Neural progenitor cell (in vitro differentiated cells): ENCODE measurements around the gene MYO1B. TPM values are rescaled to one million over a fixed set of nuclear protein-coding genes. Genes with fewer than 3 reads are reported as not detected.

Source experiments
- DNase-seq: peaks from one replicate; pipeline ENCODE4 v3.0.0-alpha.2; 2016; ENCODE audit warnings: low spot score
- H2AFZ ChIP-seq: fragments of 200-600 bp; sonication (generic); replicated peaks from 2 replicates; pipeline ENCODE4 v1.6.1; 2016; ENCODE audit warnings: antibody characterized with exemption
- H3F3A ChIP-seq: fragments of 200-600 bp; sonication (generic); 2 replicates; pipeline ENCODE4 v1.6.1; 2016; ENCODE audit warnings: antibody characterized with exemption, low read depth
- H3K27ac ChIP-seq: fragments of 200-600 bp; sonication (generic); 2 replicates; pipeline ENCODE4 v1.5.1; 2016; ENCODE audit warnings: mild to moderate bottlenecking
- H3K27me3 ChIP-seq: fragments of 200-600 bp; sonication (generic); 2 replicates; pipeline ENCODE4 v1.6.1; 2016; ENCODE audit warnings: mild to moderate bottlenecking, moderate library complexity
- H3K36me3 ChIP-seq: fragments of 200-600 bp; sonication (generic); 2 replicates; pipeline ENCODE4 v1.5.1; 2016
- H3K4me1 ChIP-seq: fragments of 200-600 bp; sonication (generic); 2 replicates; pipeline ENCODE4 v1.6.1; 2016; ENCODE audit warnings: mixed run types
- H3K4me2 ChIP-seq: fragments of 200-600 bp; sonication (generic); 2 replicates; pipeline ENCODE4 v1.6.1; 2016
- H3K4me3 ChIP-seq: fragments of 200-600 bp; sonication (generic); 2 replicates; pipeline ENCODE4 v1.5.1; 2016
- H3K79me2 ChIP-seq: fragments of 200-600 bp; sonication (generic); 2 replicates; pipeline ENCODE4 v1.6.1; 2016; ENCODE audit warnings: low read depth
- H3K9ac ChIP-seq: fragments of 200-600 bp; sonication (generic); 2 replicates; pipeline ENCODE4 v1.6.1; 2016
- H3K9me3 ChIP-seq: fragments of 200-600 bp; sonication (generic); 2 replicates; pipeline ENCODE4 v1.5.1; 2016; ENCODE audit warnings: low read depth
- H4K20me1 ChIP-seq: fragments of 200-600 bp; sonication (generic); 2 replicates; pipeline ENCODE4 v1.6.1; 2016; ENCODE audit warnings: low read depth
- H3K27ac Mint-ChIP-seq: 3 replicates; pipeline ENCODE4 v1.8.0; 2021; ENCODE audit warnings: mixed read lengths
- H3K27me3 Mint-ChIP-seq: 2 replicates; pipeline ENCODE4 v1.8.0; 2022; ENCODE audit warnings: low read depth, mild to moderate bottlenecking, inconsistent platforms, moderate library complexity, mixed read lengths; ENCODE audit not compliant: insufficient read depth
- H3K36me3 Mint-ChIP-seq: 3 replicates; pipeline ENCODE4 v1.8.0; 2021; ENCODE audit warnings: mixed read lengths
- H3K4me1 Mint-ChIP-seq: 3 replicates; pipeline ENCODE4 v1.8.0; 2021; ENCODE audit warnings: mixed read lengths
- H3K4me3 Mint-ChIP-seq: 3 replicates; pipeline ENCODE4 v1.8.0; 2021; ENCODE audit warnings: mild to moderate bottlenecking, moderate library complexity, mixed read lengths
- H3K9me3 Mint-ChIP-seq: 3 replicates; pipeline ENCODE4 v1.8.0; 2020; ENCODE audit warnings: mixed read lengths
- CTCF ChIP-seq: fragments of 200-600 bp; sonication (generic); IDR thresholded peaks from 2 replicates; pipeline ENCODE4 v1.5.1; 2017; ENCODE audit warnings: antibody characterized with exemption, mild to moderate bottlenecking
- EZH2 ChIP-seq: fragments of 200-600 bp; sonication (generic); IDR thresholded peaks from 2 replicates; pipeline ENCODE4 v1.6.1; 2017; ENCODE audit warnings: antibody characterized with exemption, mild to moderate bottlenecking, moderate library complexity
- EZH2phosphoT487 ChIP-seq: fragments of 200-600 bp; sonication (generic); IDR thresholded peaks from 2 replicates; pipeline ENCODE4 v1.6.1; 2017; ENCODE audit warnings: antibody characterized with exemption
- total RNA-seq: library from RNA; depleted of rRNA; stranded (reverse); fragments of >200 nt; gene quantifications from 2 replicates; pipeline ENCODE4 v1.2.3, GENCODE V29; 2015; ENCODE audit warnings: low replicate concordance

The MYO1B gene
- total RNA-seq, 1 donor from 2014 or later, result 88.0 TPM

- no peaks in the 10 kb centered on the region for H3K36me3 ChIP-seq
- peaks cover 38% of the 10 kb centered on the region for H3K36me3 Mint-ChIP-seq
Measured at GRCh38 chr2:191347154-191347553, 102.0 kb downstream of the MYO1B start.

GRCh38 chr2:191347881-191348280 lies 102.7 kb downstream of the MYO1B start:
- no peaks in the 10 kb centered on the region for H3K79me2 ChIP-seq
- H3K36me3 ChIP-seq, result no peaks in the 10 kb centered on the region
- H3K9me3 ChIP-seq, result no peaks in the 10 kb centered on the region
- H3F3A ChIP-seq, result no peaks in the 10 kb centered on the region
- TF ChIP-seq EZH2phosphoT487 (no peak), EZH2 (no peak), CTCF (no peak)
- H3K9ac ChIP-seq, result no peak overlapping the region
- no peak overlapping the region for H2AFZ ChIP-seq
- H4K20me1 ChIP-seq, result no peaks in the 10 kb centered on the region
- DNase-seq, result no peak
- no peak overlapping the region for H3K4me2 ChIP-seq
- no peaks in the 10 kb centered on the region for H3K9me3 Mint-ChIP-seq
- no peaks in the 10 kb centered on the region for H3K27me3 Mint-ChIP-seq
- H3K4me1 Mint-ChIP-seq, result no peaks in the 10 kb centered on the region
- peaks cover 39% of the 10 kb centered on the region for H3K36me3 Mint-ChIP-seq
- no peak overlapping the region for H3K27ac ChIP-seq
- H3K27me3 ChIP-seq, result no peaks in the 10 kb centered on the region
- no peaks in the 10 kb centered on the region for H3K4me1 ChIP-seq
- no peak overlapping the region for H3K27ac Mint-ChIP-seq
- H3K4me3 Mint-ChIP-seq, result no peak overlapping the region
- no peak overlapping the region for H3K4me3 ChIP-seq

More at GRCh38 chr2:191347154-191347553, 102.0 kb downstream of the MYO1B start:
- H3K27ac Mint-ChIP-seq, result no peak overlapping the region
- Histone ChIP-seq H3F3A (no peaks in the 10 kb centered on the region), H3K79me2 (no peaks in the 10 kb centered on the region), H3K9ac (no peak overlapping the region), H3K4me2 (no peak overlapping the region), H4K20me1 (no peaks in the 10 kb centered on the region), H3K27me3 (no peaks in the 10 kb centered on the region), H2AFZ (no peak overlapping the region), H3K4me1 (no peaks in the 10 kb centered on the region), H3K4me3 (no peak overlapping the region), H3K9me3 (no peaks in the 10 kb centered on the region), H3K27ac (no peak overlapping the region)
- no peaks in the 10 kb centered on the region for H3K27me3 Mint-ChIP-seq
- H3K4me1 Mint-ChIP-seq, result no peaks in the 10 kb centered on the region
- H3K4me3 Mint-ChIP-seq, result no peak overlapping the region
- no peak for TF ChIP-seq EZH2phosphoT487
- TF ChIP-seq EZH2, result no peak
- no peak for TF ChIP-seq CTCF
- DNase-seq, result no peak
- H3K9me3 Mint-ChIP-seq, result no peaks in the 10 kb centered on the region

GRCh38 chr2:191349990-191350389 lies 104.8 kb downstream of the MYO1B start:
- no peaks in the 10 kb centered on the region for H3K4me1 ChIP-seq
- H2AFZ ChIP-seq, result no peak overlapping the region
- H3K4me2 ChIP-seq, result no peak overlapping the region
- H3K27ac Mint-ChIP-seq, result no peak overlapping the region
- no peaks in the 10 kb centered on the region for H3F3A ChIP-seq
- no peak overlapping the region for H3K4me3 ChIP-seq
- no peaks in the 10 kb centered on the region for H3K9me3 Mint-ChIP-seq
- H3K4me1 Mint-ChIP-seq, result no peaks in the 10 kb centered on the region
- TF ChIP-seq CTCF, result no peak
- TF ChIP-seq EZH2phosphoT487, result no peak
- TF ChIP-seq EZH2, result no peak
- H3K27me3 Mint-ChIP-seq, result no peaks in the 10 kb centered on the region
- H3K4me3 Mint-ChIP-seq, result no peak overlapping the region
- no peaks in the 10 kb centered on the region for H4K20me1 ChIP-seq
- no peak overlapping the region for H3K27ac ChIP-seq
- H3K27me3 ChIP-seq, result no peaks in the 10 kb centered on the region
- H3K9ac ChIP-seq, result no peak overlapping the region
- H3K9me3 ChIP-seq, result no peaks in the 10 kb centered on the region
- H3K79me2 ChIP-seq, result no peaks in the 10 kb centered on the region
- no peak for DNase-seq
- peaks cover 39% of the 10 kb centered on the region for H3K36me3 Mint-ChIP-seq
- H3K36me3 ChIP-seq, result no peaks in the 10 kb centered on the region
